ENCODE measurements around the gene NTN1. TPM values are rescaled to one million over a fixed set of nuclear protein-coding genes. Genes with fewer than 3 reads are reported as not detected.

Gene NTN1
- total RNA-seq, 1 experiment from 2014 or later: 1.2 TPM

- H3T11ph ChIP-seq (ENCODE audit: low read length): no peak overlapping the region
- H3K4me1 ChIP-seq (ENCODE audit: insufficient read depth, low read length): peaks cover 10% of the 10 kb centered on the region; the same call in 1 of the 2 replicates
- Mint-ChIP-seq H3K36me3 (ENCODE audit: insufficient read depth in 1 of 3, low read depth in 3 of 3) (peaks cover 0 to 2% (median 2%) of the 10 kb centered on the region in 3 experiments; a peak in 4 of 7 replicates), H3K9me3 (peaks cover 3 to 7% of the 10 kb centered on the region in 2 experiments; a peak in 4 of 5 replicates), H3K4me1 (peaks cover 20 to 22% of the 10 kb centered on the region in 2 experiments), H3K4me3 (no peak overlapping the region), H3K27ac (no peak overlapping the region), H3K27me3 (ENCODE audit: low read depth) (no peaks in the 10 kb centered on the region; the same call in none of the 2 replicates)
- H3K4me2 ChIP-seq (ENCODE audit: insufficient read depth, insufficient read length, low read length): no peak overlapping the region
- H3K4ac ChIP-seq (ENCODE audit: low read depth, low read length): no peak overlapping the region; the same call in 1 of the 2 replicates
- H3K27ac ChIP-seq (ENCODE audit: insufficient read length, low read depth, low read length): no peak overlapping the region
- H2BK120ac ChIP-seq (ENCODE audit: low read depth, low read length, poor library complexity, severe bottlenecking): no peak overlapping the region
- H3K9me3 ChIP-seq (ENCODE audit: control insufficient read depth, low read depth, low read length): no peaks in the 10 kb centered on the region
- H4K8ac ChIP-seq (replicated peaks; ENCODE audit: insufficient read length, low read depth, low read length): no peak overlapping the region
- no peak overlapping the region; the same call in 1 of the 2 replicates for H3K14ac ChIP-seq (ENCODE audit: insufficient read depth, low read length)
- no peak overlapping the region for H2BK15ac ChIP-seq (ENCODE audit: low read depth, low read length)
- no peak overlapping the region for H3K56ac ChIP-seq (ENCODE audit: insufficient read length, low read depth, low read length)
- WGBS (ENCODE audit: extremely low coverage, insufficient read length, low lambda C conversion rate): no CpG with 5 or more reads among the region's 7 CpGs
- H3K79me1 ChIP-seq (ENCODE audit: insufficient read depth, low read depth, low read length, poor library complexity, severe bottlenecking): no peaks in the 10 kb centered on the region
- no peak overlapping the region for H2BK5ac ChIP-seq (ENCODE audit: insufficient read length, low read length)
- no peaks in the 10 kb centered on the region for H3K79me2 ChIP-seq (ENCODE audit: insufficient read depth, low read length)
- H3K23ac ChIP-seq (ENCODE audit: insufficient read length, low read depth, low read length): no peak overlapping the region
- H3K18ac ChIP-seq (ENCODE audit: insufficient read length, low read depth, low read length): no peak overlapping the region
- H4K20me1 ChIP-seq (ENCODE audit: control insufficient read depth, insufficient read depth, insufficient read length): no peaks in the 10 kb centered on the region
- no peak overlapping the region for H2AFZ ChIP-seq (ENCODE audit: low read length)
- H2AK5ac ChIP-seq (ENCODE audit: insufficient read length, low read length): no peak overlapping the region
- TF ChIP-seq CTCF (conservative IDR thresholded peaks at IDR 0.05): no peak
- H3K23me2 ChIP-seq (ENCODE audit: insufficient read length, low read depth, low read length, poor library complexity, severe bottlenecking): no peaks in the 10 kb centered on the region
- H4K91ac ChIP-seq (ENCODE audit: insufficient read length, low read depth, low read length): no peak overlapping the region
- no peak for DNase-seq
- H4K5ac ChIP-seq (ENCODE audit: insufficient read length, low read depth, low read length): no peak overlapping the region
- no peak overlapping the region for H2BK20ac ChIP-seq (ENCODE audit: low read depth, low read length, poor library complexity, severe bottlenecking)
- no peak overlapping the region for H3K9ac ChIP-seq (ENCODE audit: extremely low read depth, insufficient read length, low read length)
- H3K27me3 ChIP-seq (ENCODE audit: insufficient read depth, low read length): no peaks in the 10 kb centered on the region
- no peak overlapping the region for H2BK12ac ChIP-seq (ENCODE audit: insufficient read length, low read depth, low read length)
Measured at GRCh38 chr17:9173386-9173983, 152.2 kb downstream of the NTN1 start.
